Measurements from ENCODE around the gene SART3. TPM values are rescaled to one million over a fixed set of nuclear protein-coding genes. Genes with fewer than 3 reads are reported as not detected.

SART3 gene
- total and polyA plus RNA-seq, 10 of the 15 experiments (the other 5 are each of a cell fraction or from before 2014, with no cell fraction given): 8.8 to 179 (median 54.9) TPM

DNA sequence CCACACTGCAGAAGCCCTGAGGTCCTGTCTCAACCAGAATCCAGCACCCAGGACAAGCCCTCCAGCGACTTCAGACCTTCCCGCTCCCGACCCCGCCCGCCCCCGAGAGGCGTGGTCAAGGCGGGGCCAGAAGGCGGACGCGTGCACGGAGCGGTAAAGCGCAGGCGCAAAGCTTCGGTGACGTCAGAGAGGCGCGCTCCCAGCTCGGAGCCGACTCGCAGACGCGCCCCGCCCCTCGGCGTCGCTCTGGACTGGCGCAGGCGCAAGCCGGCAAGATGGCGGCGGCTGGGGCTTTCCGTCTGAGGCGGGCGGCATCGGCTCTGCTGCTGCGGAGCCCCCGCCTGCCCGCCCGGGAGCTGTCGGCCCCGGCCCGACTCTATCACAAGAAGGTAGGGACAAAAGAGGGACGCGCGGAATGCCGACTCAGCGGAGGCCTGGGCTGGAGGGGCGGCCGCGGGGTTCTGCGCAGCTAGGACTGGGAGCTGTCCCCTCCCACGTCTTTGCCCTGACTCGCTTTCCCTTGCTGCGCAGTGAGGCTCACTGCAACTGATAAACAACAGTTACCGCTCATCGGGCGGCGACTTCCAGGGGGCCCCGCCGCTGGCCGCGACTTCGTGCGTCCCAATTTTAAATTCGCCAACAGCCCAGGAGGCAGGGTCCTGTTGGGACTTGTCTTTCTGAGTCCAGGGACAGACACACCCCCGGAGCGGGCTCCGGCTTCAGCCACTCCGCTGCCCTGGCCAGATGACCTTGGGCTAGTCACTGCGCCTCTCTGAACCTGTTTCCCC is 1.6 kb upstream of the SART3 start, which contains the start of gene ISCU (continued):
- TF ChIP-seq SMAD1 (IDR thresholded peaks at IDR 0.05; ENCODE audit: low read depth, partially characterized antibody) (no peak), NFXL1 (IDR thresholded peaks at IDR 0.05; ENCODE audit: borderline replicate concordance) (no peak), KDM1A (IDR thresholded peaks at IDR 0.05; ENCODE audit: borderline replicate concordance) (no peak), ZNF622 (IDR thresholded peaks at IDR 0.05) (no peak), BACH1 (IDR thresholded peaks at IDR 0.05; ENCODE audit: borderline replicate concordance) (peak; percentile 81), FOS (IDR thresholded peaks at IDR 0.05; ENCODE audit: borderline replicate concordance, extremely low read depth, insufficient read length) (no peak), NR2F1 (conservative IDR thresholded peaks at IDR 0.05) (peak; percentile 37), DPF2 (IDR thresholded peaks at IDR 0.05) (peak; percentile 17), TCF12 (IDR thresholded peaks at IDR 0.05; ENCODE audit: low read depth, low read length) (no peak), RCOR1 (conservative IDR thresholded peaks at IDR 0.05; ENCODE audit: low read depth, low read length) (no peak), POLR2AphosphoS5 (IDR thresholded peaks at IDR 0.05; ENCODE audit: low read length) (peak; percentile 76), KLF5 (IDR thresholded peaks at IDR 0.05; ENCODE audit: partially characterized antibody) (peak; percentile 70), ZNF24 (IDR thresholded peaks at IDR 0.05) (no peak), RELA (IDR thresholded peaks at IDR 0.05; ENCODE audit: borderline replicate concordance, partially characterized antibody) (peak; percentile 84), POU2F2 (IDR thresholded peaks at IDR 0.05; ENCODE audit: borderline replicate concordance, low read depth, low read length) (peak; percentile 50; the same call in 1 of the 3 replicates), STAT3 (IDR thresholded peaks at IDR 0.05; ENCODE audit: low read depth, low read length) (no peak), EED (IDR thresholded peaks at IDR 0.05; ENCODE audit: low read depth) (no peak), SPI1 (IDR thresholded peaks at IDR 0.05; ENCODE audit: borderline replicate concordance, insufficient read depth, low read depth, low read length) (no peak), MEF2A (IDR thresholded peaks at IDR 0.05; ENCODE audit: insufficient read depth, low read depth, low read length) (no peak), CREB1 (IDR thresholded peaks at IDR 0.05; ENCODE audit: low read depth) (no peak), CBX3 (IDR thresholded peaks at IDR 0.05; ENCODE audit: borderline replicate concordance, low read depth) (no peak), SREBF2 (IDR thresholded peaks at IDR 0.05; ENCODE audit: low read length) (no peak), ZNF207 (IDR thresholded peaks at IDR 0.05; ENCODE audit: borderline replicate concordance) (no peak), NR2C2 (IDR thresholded peaks at IDR 0.05; ENCODE audit: borderline replicate concordance, control insufficient read depth, insufficient read length, low read depth) (no peak), SIX5 (IDR thresholded peaks at IDR 0.05; ENCODE audit: low read depth, low read length, severe bottlenecking) (peak; percentile 40)
- TF ChIP-seq, protein P1, sequence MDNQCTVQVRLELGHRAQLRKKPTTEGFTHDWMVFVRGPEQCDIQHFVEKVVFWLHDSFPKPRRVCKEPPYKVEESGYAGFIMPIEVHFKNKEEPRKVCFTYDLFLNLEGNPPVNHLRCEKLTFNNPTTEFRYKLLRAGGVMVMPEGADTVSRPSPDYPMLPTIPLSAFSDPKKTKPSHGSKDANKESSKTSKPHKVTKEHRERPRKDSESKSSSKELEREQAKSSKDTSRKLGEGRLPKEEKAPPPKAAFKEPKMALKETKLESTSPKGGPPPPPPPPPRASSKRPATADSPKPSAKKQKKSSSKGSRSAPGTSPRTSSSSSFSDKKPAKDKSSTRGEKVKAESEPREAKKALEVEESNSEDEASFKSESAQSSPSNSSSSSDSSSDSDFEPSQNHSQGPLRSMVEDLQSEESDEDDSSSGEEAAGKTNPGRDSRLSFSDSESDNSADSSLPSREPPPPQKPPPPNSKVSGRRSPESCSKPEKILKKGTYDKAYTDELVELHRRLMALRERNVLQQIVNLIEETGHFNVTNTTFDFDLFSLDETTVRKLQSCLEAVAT (IDR thresholded peaks at IDR 0.05): no peak
- TF ChIP-seq, protein P2, sequence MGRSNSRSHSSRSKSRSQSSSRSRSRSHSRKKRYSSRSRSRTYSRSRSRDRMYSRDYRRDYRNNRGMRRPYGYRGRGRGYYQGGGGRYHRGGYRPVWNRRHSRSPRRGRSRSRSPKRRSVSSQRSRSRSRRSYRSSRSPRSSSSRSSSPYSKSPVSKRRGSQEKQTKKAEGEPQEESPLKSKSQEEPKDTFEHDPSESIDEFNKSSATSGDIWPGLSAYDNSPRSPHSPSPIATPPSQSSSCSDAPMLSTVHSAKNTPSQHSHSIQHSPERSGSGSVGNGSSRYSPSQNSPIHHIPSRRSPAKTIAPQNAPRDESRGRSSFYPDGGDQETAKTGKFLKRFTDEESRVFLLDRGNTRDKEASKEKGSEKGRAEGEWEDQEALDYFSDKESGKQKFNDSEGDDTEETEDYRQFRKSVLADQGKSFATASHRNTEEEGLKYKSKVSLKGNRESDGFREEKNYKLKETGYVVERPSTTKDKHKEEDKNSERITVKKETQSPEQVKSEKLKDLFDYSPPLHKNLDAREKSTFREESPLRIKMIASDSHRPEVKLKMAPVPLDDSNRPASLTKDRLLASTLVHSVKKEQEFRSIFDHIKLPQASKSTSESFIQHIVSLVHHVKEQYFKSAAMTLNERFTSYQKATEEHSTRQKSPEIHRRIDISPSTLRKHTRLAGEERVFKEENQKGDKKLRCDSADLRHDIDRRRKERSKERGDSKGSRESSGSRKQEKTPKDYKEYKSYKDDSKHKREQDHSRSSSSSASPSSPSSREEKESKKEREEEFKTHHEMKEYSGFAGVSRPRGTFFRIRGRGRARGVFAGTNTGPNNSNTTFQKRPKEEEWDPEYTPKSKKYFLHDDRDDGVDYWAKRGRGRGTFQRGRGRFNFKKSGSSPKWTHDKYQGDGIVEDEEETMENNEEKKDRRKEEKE (IDR thresholded peaks at IDR 0.05): no peak
- TF ChIP-seq, protein P3, sequence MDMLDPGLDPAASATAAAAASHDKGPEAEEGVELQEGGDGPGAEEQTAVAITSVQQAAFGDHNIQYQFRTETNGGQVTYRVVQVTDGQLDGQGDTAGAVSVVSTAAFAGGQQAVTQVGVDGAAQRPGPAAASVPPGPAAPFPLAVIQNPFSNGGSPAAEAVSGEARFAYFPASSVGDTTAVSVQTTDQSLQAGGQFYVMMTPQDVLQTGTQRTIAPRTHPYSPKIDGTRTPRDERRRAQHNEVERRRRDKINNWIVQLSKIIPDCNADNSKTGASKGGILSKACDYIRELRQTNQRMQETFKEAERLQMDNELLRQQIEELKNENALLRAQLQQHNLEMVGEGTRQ (IDR thresholded peaks at IDR 0.05; ENCODE audit: borderline replicate concordance, low read depth, low read length): no peak

Measured in GM12878 (cell line).